GM21528 (cell line): ENCODE measurements around the gene LONRF2.

Source experiments
- ATAC-seq: cut with Tn5 transposase; IDR thresholded peaks from one replicate; pipeline ENCODE4 v1.9.1; 2021; ENCODE audit warnings: mild to moderate bottlenecking, moderate library complexity; ENCODE audit not compliant: unreplicated experiment, low FRiP score

The LONRF2 gene

GRCh38 chr2:100302585-100302892, 19.8 kb downstream of the LONRF2 start:
- ATAC-seq, result no peak

GRCh38 chr2:100301881-100302584, 20.3 kb downstream of the LONRF2 start:
- no peak for ATAC-seq

- ATAC-seq, result no peak
These were observed 22.8 kb downstream of the LONRF2 start for GRCh38 chr2:100299548-100299947.

- ATAC-seq, result no peak
These were observed 24.8 kb downstream of the LONRF2 start for GRCh38 chr2:100297511-100297910.

- ATAC-seq, result no peak
These were observed 28.2 kb downstream of the LONRF2 start for GRCh38 chr2:100294162-100294497.

- no peak for ATAC-seq
These were observed 28.8 kb downstream of the LONRF2 start for GRCh38 chr2:100293341-100294161.

- no peak for ATAC-seq
These were observed 30.2 kb downstream of the LONRF2 start for GRCh38 chr2:100292022-100292580.

GRCh38 chr2:100291152-100291970, 30.9 kb downstream of the LONRF2 start:
- ATAC-seq, result no peak

- ATAC-seq, result no peak
These were observed 31.6 kb downstream of the LONRF2 start for GRCh38 chr2:100290718-100291151.

- ATAC-seq, result no peak
These were observed 33.3 kb downstream of the LONRF2 start for GRCh38 chr2:100289020-100289419.

- ATAC-seq, result no peak
These were observed 36.0 kb downstream of the LONRF2 start for GRCh38 chr2:100286318-100286717.

- no peak for ATAC-seq
These were observed 36.6 kb downstream of the LONRF2 start for GRCh38 chr2:100285691-100286090.

- no peak for ATAC-seq
These were observed 37.3 kb downstream of the LONRF2 start for GRCh38 chr2:100285011-100285410.

- no peak for ATAC-seq
These were observed 38.4 kb downstream of the LONRF2 start for GRCh38 chr2:100283724-100284501.

- no peak for ATAC-seq
These were observed 40.5 kb downstream of the LONRF2 start for GRCh38 chr2:100281521-100282438.

- no peak for ATAC-seq
These were observed 42.4 kb downstream of the LONRF2 start for GRCh38 chr2:100279586-100280534.

GRCh38 chr2:100278986-100279385, 43.3 kb downstream of the LONRF2 start:
- no peak for ATAC-seq

GRCh38 chr2:100278501-100278900, 43.8 kb downstream of the LONRF2 start:
- no peak for ATAC-seq
